OCI-LY3 (cell line): ENCODE measurements around the gene DDI2.

Experiments used
- H2AFZ ChIP-seq: fragments of 200-600, 300-600 bp; shearing (Covaris generic); 2 replicates; pipeline ENCODE4 v1.6.0; 2014; ENCODE audit warnings: antibody characterized with exemption, low read depth, low read length
- H3K27ac ChIP-seq: fragments of 200-600, 300-600 bp; sonication (generic); 2 replicates; pipeline ENCODE4 v1.5.1; 2014; ENCODE audit warnings: mild to moderate bottlenecking, low read length, moderate library complexity, mixed read lengths
- H3K27me3 ChIP-seq: fragments of 200-600, 300-600 bp; sonication (generic); 2 replicates; pipeline ENCODE4 v1.6.1; 2014; ENCODE audit warnings: low read depth, low read length, mixed read lengths
- H3K36me3 ChIP-seq: fragments of 200-600, 300-600 bp; sonication (generic); replicated peaks from 2 replicates; pipeline ENCODE3; 2014; ENCODE audit warnings: low read depth, low read length, mixed read lengths
- H3K4me1 ChIP-seq: fragments of 300-600, 200-600 bp; sonication (generic); 2 replicates; pipeline ENCODE4 v1.6.1; 2014; ENCODE audit warnings: low read length, mixed read lengths
- H3K4me2 ChIP-seq: fragments of 200-600, 300-600 bp; sonication (generic); 2 replicates; pipeline ENCODE4 v1.6.1; 2014; ENCODE audit warnings: low read length, mixed read lengths
- H3K4me3 ChIP-seq: fragments of 300-600, 200-600 bp; sonication (generic); 2 replicates; pipeline ENCODE4 v1.5.1; 2014; ENCODE audit warnings: antibody characterized with exemption, mild to moderate bottlenecking, low read length, moderate library complexity
- H3K79me2 ChIP-seq: fragments of 300-600, 200-600 bp; shearing (Covaris generic); 2 replicates; pipeline ENCODE4 v1.6.1; 2014; ENCODE audit warnings: mild to moderate bottlenecking, low read length, mixed read lengths
- H3K9ac ChIP-seq: fragments of 300-600, 200-600 bp; shearing (Covaris generic); 2 replicates; pipeline ENCODE4 v1.6.0; 2014; ENCODE audit warnings: mild to moderate bottlenecking, low read length, moderate library complexity
- H3K9me3 ChIP-seq: fragments of 200-600, 300-600 bp; shearing (Covaris generic); 2 replicates; pipeline ENCODE4 v1.6.1; 2014; ENCODE audit warnings: low read length, mixed read lengths; ENCODE audit not compliant: insufficient read depth
- H4K20me1 ChIP-seq: fragments of 200-600, 300-600 bp; sonication (generic); 2 replicates; pipeline ENCODE4 v1.6.1; 2016; ENCODE audit warnings: low read length, mixed read lengths; ENCODE audit not compliant: insufficient read depth
- CTCF ChIP-seq: fragments of 200-600, 300-600 bp; sonication (generic); IDR thresholded peaks from 2 replicates; pipeline ENCODE4 v1.5.1; 2014; ENCODE audit warnings: antibody characterized with exemption, low read length, low read depth
- EZH2phosphoT487 ChIP-seq: fragments of 200-600 bp; shearing (Covaris generic); IDR thresholded peaks from 2 replicates; pipeline ENCODE4 v1.6.1; 2018; ENCODE audit warnings: antibody characterized with exemption, mixed run types, low read depth

Gene DDI2

GRCh38 chr1:15573477-15573876 lies 43.8 kb upstream of the DDI2 start:
- no peak overlapping the region for H3K27ac ChIP-seq

GRCh38 chr1:15574741-15575140 lies 42.5 kb upstream of the DDI2 start:
- Histone ChIP-seq H3K36me3 (peaks cover 5% of the 10 kb centered on the region), H2AFZ (no peak overlapping the region), H3K9me3 (no peaks in the 10 kb centered on the region), H3K9ac (no peak overlapping the region), H4K20me1 (no peaks in the 10 kb centered on the region), H3K4me1 (peaks cover 16% of the 10 kb centered on the region), H3K79me2 (no peaks in the 10 kb centered on the region), H3K27me3 (no peaks in the 10 kb centered on the region), H3K27ac (no peak overlapping the region), H3K4me3 (no peak overlapping the region), H3K4me2 (no peak overlapping the region)
- TF ChIP-seq CTCF (no peak), EZH2phosphoT487 (no peak)

More at GRCh38 chr1:15573477-15573876, 43.8 kb upstream of the DDI2 start:
- Histone ChIP-seq H3K36me3 (peaks cover 8% of the 10 kb centered on the region), H3K4me3 (no peak overlapping the region), H4K20me1 (no peaks in the 10 kb centered on the region), H3K79me2 (no peaks in the 10 kb centered on the region), H3K9me3 (no peaks in the 10 kb centered on the region), H3K27me3 (no peaks in the 10 kb centered on the region), H3K4me1 (peaks cover 16% of the 10 kb centered on the region), H3K9ac (no peak overlapping the region), H2AFZ (no peak overlapping the region), H3K4me2 (no peak overlapping the region)
- TF ChIP-seq EZH2phosphoT487 (no peak), CTCF (no peak)

GRCh38 chr1:15575549-15576150 lies 41.6 kb upstream of the DDI2 start:
- peaks cover 14% of the 10 kb centered on the region for H3K4me1 ChIP-seq
- TF ChIP-seq EZH2phosphoT487 (no peak), CTCF (no peak)
- H3K9me3 ChIP-seq = no peaks in the 10 kb centered on the region
- H3K4me2 ChIP-seq = no peak overlapping the region
- peaks cover 2% of the 10 kb centered on the region for H3K36me3 ChIP-seq
- no peak overlapping the region for H3K9ac ChIP-seq
- no peak overlapping the region for H3K27ac ChIP-seq
- no peaks in the 10 kb centered on the region for H4K20me1 ChIP-seq
- no peak overlapping the region for H3K4me3 ChIP-seq
- H3K27me3 ChIP-seq = no peaks in the 10 kb centered on the region
- no peaks in the 10 kb centered on the region for H3K79me2 ChIP-seq
- no peak overlapping the region for H2AFZ ChIP-seq

GRCh38 chr1:15577691-15578090 lies 39.6 kb upstream of the DDI2 start:
- Histone ChIP-seq H3K4me3 (no peak overlapping the region), H3K4me2 (no peak overlapping the region), H4K20me1 (no peaks in the 10 kb centered on the region), H3K9ac (no peak overlapping the region), H3K4me1 (no peaks in the 10 kb centered on the region), H3K27me3 (no peaks in the 10 kb centered on the region), H3K9me3 (no peaks in the 10 kb centered on the region), H3K27ac (no peak overlapping the region), H3K36me3 (no peaks in the 10 kb centered on the region), H2AFZ (no peak overlapping the region), H3K79me2 (no peaks in the 10 kb centered on the region)
- TF ChIP-seq EZH2phosphoT487 (no peak), CTCF (no peak)
